ENCODE measurements around the gene OR52E5.

Gene OR52E5

DNA sequence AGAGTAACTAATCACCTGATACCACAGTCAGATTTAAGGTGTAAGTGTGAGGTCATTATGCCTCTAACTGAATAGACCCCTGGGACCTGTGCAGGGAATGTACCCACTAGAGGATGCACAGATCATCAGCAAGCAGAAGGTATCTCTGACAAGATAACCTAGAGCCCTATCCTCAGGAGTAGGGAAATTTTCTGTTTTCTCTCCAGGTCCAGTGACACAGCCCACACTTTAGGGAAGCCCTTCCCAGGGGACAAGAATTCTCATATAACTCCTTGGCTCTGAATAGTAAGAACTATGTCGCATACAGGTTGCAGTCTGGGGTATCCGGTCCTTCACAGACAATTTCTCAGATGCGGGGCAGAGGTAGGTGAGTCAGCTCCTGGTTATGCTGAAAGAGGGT is at the start of gene OR52E5:
OR52E5 (plus strand) TSS at position 301 of the 400 bp plus-strand sequence. CDS start 7,569 bp downstream, outside the sequence.
- no peak for DNase-seq (ENCODE audit: low spot score)

DNA sequence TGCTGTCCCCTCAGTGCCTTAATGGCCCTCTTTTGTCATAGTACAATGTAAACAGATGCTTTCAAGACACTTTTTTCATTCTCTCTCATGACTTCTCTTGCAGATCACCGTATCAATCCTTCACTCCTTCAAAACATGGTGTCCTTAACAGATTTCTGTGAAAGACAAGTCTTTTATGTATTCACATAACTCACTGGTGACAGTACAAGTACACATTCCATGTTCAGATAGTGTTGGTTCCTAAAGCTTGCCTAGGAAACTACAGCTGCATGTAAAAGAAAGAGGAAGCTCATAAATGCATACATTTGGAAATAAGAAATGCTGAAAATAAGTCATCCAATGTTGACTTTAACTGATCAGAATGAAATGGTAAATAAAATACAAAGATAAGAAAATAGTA is 46.3 kb upstream of the OR52E5 start:
- DNase-seq (ENCODE audit: low spot score): no peak

DNA sequence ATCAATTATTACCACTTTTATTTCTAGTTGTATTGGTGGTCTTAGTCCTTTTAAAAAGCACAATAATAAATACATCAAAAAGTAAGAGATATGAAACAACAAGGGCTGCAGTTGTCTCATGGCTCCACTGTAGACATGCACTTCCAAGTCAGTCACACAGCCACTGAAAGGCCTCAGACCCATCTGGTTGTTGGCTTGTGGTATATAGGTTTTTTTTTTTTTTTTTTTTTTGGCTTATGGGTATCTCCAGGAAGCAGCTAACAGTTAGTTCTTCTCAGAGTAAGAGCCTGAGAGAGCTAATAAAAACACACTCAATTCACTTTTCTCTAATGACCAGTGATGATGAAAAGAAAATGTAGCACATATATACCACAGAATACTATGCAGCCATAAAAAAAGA is 45.3 kb upstream of the OR52E5 start:
- DNase-seq (ENCODE audit: low spot score): no peak

DNA sequence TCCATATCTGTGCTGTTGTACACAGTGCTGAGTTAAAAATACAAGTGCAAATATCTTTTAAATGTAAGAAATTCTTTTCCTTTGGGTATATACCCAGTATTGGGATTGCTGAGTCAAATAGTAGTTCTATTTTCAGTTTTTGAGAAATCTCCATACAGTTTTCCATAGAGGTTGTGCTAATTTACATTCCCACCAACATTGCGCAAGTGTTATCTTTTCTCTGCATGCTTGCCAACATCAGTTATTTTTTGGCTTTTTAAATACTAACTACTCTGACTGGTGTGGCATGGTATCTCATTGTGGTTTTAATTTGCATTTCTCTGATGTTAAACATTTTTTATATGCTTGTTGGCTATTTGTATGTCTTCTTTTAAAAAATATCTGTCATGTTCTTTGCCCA is 42.0 kb upstream of the OR52E5 start:
- no peak for DNase-seq (ENCODE audit: low spot score)

DNA sequence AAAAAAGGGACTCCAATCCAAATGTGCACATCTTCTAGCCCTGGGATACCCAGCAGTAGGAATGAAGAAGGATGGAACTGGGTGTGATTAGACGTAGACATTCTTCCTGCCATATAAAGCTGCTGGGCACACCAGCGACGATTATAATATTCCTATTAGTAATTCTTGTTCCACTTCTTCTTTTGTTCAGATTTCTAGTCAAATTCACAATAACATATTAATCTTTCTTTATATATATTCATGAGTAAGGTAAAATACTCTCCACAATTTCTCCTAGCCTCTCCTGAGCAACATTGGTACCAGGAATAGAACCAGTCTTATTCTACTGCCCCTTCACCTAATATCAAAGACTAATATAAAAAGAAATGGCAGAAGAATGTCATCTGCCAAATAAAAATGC is 35.4 kb upstream of the OR52E5 start, which contains the start of gene OR52E8:
OR52E8 (minus strand) TSS at position 101 of the 400 bp plus-strand sequence; CDS start at position 101, 0 bp downstream.
- no peak for DNase-seq (ENCODE audit: low spot score)

DNA sequence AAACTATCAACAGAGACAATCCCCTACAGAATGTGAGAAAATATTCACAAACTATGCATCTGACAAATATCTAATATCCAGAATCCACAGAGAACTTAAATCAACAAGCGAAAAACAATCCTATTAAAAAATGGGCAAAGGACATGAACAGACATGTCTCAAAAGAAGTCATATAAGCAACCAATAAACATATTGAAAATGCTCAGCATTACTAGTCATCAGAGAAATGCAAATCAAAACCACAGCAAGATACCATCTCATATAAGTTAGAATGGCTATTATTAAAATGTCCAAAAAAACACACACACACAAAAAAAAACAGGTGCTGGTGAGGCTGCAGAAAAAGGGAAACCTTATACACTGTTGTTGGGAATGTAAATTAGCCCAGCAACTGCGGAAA is 27.2 kb upstream of the OR52E5 start:
- DNase-seq (ENCODE audit: low spot score): no peak

DNA sequence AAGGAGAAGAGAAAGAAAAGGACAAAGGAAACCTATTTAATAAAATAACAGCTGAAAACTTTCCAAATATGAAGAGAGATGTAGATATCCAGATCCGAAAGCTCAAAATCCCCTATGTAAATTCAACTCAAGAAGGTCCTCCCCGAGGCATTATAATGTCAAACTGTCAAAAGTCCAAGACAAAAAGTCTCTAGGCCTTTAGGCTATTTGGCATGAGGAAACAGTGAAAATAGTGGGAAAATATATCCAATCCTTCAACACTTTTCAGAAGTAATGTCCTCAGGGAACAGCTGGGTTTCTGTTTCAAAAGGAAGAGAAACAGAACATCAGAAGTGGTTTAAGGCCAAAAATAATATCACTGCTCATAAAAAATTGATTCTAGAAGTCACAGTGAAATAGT is 14.4 kb upstream of the OR52E5 start:
- no peak for DNase-seq (ENCODE audit: low spot score)

DNA sequence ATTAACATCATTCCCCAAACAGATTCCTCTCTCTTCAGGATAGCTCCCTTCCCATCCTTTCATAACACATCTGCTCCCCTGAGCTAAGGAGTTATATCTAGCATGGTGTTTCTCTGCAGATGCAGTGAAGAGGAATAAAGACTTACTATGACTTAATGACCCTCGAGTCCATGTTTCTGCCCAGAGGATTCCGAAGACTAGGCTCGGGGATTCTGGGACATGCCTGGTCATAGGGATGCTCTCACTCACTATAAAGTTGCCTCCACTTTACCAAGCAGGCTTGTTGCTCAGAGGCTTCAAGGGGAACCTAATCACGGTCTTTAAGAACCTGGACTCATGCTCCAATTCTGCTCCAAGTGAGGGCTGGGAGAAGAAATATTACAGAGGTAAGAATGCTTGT is 12.7 kb upstream of the OR52E5 start, which contains the start of gene OR52E4:
OR52E4 (plus strand) TSS at position 301 of the 400 bp plus-strand sequence. CDS start 3,664 bp downstream, outside the sequence.
- DNase-seq (ENCODE audit: low spot score): no peak

DNA sequence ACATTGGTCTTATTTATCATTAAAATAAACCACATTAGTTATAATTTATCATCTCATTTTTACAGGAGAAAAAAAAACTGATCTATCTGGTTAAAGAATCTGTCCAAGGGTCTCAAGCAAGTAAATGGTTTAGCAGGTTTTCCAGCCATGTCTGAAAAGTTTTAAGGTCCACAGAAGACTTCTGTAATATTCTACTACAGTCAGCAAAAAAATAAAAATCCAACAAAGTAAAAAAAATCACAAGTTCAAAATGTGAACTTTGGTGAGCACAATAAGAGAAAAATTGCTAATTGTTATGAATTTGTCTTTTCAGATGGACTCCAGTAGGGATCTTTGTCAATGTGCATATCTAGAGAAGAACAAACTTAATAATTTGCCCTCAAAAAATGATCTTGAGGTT is 11.3 kb upstream of the OR52E5 start:
- DNase-seq (ENCODE audit: low spot score): no peak

DNA sequence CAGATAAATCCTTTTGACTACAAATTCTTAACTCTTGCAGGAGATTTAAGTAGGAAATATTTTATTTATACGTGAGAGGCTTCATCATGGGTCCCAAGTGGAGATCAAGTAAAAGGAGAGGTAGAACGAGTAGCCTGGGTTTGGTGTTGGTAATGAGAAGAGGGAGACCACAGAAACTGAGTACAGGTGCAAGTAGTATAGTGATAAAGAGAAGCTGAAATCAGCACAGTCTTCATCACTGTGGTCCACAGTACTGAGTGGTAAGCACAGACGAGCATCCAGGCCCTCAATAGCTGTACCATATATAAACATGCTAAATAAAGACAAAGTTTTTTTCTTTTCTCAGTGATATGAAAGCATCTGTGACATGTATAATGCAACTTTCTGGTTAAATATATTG is 5.8 kb upstream of the OR52E5 start:
- no peak for DNase-seq (ENCODE audit: low spot score)

DNA sequence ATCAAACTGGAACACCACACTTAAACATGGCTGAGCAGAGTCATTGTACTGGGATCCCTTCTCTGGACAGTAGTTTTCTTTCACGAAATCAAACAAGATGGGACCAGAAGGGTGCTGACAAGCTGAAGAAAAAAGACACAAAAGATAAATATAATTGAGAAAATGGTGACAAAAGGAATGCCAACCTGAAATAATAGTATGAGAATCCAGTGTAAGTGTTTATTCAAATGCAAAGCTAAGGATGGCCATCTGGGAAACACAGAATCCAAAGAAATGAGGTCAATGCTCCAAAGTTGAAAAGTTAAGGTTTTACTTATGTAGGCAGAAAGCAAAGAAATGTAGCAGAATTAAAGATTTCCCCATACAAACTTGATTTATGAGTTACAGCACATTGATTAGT is 5.3 kb upstream of the OR52E5 start:
- no peak for DNase-seq (ENCODE audit: low spot score)

DNA sequence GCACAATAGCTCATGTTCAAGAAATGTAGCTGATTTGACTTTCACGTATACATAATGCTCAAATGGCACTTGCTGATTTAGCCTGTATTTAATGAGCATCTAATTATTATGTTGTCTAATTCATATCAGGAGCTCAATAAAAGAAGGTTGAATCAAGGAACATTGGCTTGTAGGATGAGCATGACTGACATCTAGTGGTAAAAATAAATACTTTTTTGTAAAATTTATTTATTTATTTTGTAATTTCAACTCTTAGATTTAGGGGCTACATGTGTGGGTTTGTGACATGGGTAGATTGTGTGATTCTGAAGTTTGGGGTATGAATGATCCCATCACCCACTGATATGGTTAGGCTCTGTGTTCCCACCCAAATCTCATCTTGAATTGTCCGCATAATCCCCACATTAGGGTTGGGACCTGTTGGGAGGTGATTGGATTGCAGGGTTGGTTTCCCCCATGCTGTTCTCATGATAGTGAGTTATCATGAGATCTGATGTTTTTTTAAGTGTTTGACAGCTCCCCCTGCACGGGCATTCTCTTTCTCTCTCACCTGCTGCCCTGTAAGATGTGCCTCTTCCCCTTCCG is 1.7 kb upstream of the OR52E5 start:
- DNase-seq (ENCODE audit: low spot score): peak; percentile 12

DNA sequence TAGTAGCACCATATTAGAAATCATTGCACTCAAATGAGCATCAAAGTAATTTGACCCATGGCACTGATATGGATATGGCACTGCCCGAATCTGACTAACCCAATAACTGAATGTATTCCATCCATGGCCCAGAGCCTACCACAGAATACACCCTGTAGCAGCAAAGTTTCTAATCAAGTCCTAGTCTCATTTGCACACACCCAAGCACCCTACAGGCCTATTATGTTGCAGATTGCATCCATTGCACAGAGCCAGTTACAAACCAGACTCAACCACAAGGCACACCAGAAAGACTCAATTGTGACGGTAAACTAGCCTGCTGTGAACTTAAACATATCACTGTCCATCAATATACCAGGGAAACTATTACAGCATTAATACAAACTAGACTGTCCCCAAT is 6.5 kb downstream of the OR52E5 start:
- DNase-seq (ENCODE audit: low spot score): no peak

DNA sequence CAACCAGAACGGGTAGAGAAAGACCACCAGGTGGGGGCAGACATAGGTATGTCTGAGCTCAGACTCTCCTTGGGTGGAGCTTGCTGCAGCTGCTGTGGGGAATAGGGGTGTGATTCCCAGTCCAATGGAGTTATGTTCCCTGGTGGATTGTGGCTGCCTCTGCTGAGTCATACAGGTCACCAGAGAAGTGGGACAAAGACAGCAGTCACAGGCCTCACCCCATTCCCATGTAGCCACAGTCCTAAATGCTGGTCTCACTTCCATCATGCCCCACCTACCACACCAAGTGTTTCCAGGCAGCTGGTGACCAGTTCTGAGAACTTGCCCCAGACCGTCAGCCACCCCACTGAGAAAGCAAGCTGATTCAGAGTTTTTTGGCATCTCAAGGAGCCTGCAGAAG is 17.5 kb downstream of the OR52E5 start:
- DNase-seq (ENCODE audit: low spot score): no peak

DNA sequence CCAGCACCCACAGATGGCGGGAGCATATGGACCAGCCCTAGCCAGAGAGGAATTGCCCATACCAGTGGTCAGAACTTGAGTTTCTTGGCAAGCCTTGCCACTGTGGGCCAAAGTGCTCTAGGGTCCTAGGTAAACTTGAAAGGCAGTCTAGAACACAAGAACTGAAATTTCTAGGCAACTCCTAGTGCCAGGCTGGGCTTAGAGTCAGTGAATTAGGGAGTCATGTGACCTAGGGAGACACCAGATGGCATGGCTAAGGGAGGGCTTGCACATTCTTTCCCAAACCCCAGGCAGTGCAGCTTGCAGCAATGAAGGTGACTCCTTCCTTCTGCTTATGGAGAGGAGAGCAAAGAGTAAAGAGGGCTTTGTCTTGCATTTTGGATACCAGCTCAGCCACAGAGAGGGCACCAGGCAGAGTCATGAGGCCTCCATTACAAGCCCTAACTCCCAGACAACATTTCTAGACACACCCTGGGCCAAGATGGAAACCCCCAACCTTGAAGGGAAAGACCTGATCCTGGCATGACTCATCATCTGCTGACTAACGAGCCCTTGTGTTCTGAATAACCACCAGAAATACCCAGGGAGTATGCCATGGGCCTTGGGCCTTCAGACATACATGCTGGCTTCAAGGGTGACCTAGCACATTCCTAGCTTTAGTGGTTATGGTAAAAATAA is 29.9 kb downstream of the OR52E5 start:
- DNase-seq (ENCODE audit: low spot score): no peak

DNA sequence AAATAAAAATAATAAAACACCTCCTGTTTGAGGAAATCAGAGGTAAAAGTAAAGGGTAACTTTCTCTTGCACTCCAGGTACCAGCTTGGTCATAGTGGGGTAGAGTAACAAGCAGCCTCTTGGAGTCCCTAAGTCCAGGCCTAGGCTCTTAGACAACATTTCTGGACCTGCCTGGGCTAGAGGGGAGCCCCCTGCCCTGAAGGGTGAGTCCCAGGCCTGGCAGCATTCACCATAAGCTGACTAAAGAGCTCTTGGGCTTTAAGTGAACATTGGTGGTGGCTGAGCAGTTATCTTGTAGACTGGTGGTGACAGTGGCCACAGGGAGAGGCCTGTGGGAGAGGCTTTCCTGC is 30.4 kb downstream of the OR52E5 start:
- DNase-seq (ENCODE audit: low spot score): no peak

DNA sequence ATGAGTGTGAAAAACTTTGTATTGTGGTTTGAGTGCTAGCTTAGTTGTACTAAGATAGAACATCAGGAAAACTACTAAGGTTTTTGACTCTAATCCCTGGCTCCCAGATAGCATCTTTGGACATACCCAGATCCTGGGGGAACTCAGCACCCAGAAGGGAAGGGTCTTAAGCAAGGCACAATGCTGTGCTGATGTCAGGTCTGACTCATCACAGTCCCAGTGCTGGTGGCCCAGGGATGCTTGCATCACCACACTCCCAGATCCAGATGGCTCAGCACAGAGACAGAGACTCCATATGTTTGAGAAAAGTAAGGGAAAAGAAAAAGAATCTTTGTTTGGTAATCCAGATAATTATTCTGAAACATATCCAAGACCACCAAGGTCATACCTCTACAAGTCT is 30.8 kb downstream of the OR52E5 start:
- no peak for DNase-seq (ENCODE audit: low spot score)

DNA sequence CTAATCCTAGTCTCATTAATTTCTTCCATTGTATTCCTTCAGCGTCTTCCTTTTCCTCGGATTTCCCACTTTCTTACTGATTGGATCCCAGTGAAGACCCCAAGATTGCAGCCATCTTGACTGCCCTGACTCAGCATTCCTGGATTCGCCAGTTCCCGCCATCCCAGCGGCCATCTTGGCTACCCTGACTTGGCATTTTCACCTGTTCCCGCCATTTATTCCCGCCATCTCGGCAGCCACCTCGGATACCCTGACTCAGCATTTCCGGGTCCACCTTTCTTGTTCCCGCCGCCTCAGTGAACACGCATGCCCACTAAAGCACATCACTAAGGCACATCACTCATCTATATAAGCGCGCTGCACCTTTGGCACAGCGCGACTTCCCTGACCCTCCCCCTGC is 35.3 kb downstream of the OR52E5 start:
- no peak for DNase-seq (ENCODE audit: low spot score)

DNA sequence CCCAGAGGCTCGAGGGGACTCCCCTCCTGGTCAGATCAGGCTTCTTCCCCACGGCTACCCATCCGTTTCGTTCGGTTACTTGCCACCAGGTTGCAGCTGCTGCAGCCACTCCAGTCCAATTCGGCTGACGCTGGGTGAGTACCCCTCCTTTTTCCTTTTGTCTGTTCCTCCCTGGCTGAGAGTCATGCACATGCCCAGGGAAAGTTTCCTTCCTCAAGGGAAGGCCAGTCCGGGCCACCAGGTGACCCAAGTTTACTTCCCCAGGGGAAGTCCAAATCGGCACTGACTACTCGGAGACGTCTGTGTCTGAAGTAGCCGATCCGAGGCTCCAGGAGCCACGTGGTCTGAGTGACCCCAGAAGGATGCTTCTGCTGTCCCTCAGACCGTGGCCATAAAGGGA is 35.8 kb downstream of the OR52E5 start:
- no peak for DNase-seq (ENCODE audit: low spot score)

DNA sequence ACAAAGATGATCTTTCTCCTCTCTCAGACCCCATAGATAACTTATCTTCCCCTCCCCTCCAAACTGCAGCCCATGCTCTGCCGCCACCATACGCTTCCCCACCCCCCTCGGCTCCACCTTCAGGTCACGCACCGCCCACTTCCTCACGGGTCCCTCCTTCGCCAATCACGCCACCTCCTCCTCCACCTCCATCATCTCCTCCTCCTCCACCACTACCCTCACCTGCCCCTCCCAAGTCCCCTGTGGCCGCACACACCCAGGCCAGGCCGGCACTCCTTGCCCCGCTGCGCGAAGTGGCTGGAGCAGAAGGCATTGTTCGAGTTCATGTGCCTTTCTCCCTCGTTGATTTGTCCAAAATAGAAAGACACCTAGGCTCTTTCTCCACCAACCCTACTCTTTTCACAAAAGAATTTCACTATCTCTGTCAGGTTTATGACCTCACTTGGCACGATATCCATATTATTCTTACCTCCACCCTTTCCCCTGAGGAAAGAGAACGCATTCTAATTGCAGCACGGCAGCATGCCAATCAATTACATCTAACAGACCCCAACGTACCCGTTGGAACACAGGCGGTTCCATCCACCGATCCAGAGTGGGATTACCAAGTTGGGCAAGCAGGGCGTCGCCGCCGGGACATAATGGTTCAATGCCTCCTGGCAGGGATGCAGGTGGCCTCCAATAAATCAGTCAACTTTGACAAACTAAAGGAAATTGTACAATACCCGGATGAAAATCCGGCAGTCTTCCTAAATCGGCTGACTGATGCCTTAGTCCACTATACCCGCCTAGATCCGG is 36.8 kb downstream of the OR52E5 start:
- no peak for DNase-seq (ENCODE audit: low spot score)

DNA sequence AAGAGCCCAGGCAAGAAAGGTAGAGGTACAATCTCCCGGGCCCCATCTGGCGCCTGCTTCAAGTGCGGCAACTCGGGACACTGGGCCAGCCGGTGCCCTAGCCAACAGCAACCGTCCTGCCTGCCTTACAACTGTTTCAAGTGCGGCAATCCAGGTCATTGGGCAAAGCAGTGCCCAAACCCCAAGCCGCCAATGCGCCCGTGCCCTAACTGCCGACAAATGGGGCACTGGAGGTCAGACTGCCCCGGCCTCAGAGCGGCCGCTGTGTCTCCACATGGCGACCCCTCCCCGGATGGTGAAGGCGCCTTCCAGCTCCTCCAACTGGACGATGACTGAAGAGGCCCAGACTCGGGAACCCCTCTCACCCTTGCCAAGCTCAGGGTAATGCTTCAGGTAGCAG is 37.6 kb downstream of the OR52E5 start:
- DNase-seq (ENCODE audit: low spot score): no peak

DNA sequence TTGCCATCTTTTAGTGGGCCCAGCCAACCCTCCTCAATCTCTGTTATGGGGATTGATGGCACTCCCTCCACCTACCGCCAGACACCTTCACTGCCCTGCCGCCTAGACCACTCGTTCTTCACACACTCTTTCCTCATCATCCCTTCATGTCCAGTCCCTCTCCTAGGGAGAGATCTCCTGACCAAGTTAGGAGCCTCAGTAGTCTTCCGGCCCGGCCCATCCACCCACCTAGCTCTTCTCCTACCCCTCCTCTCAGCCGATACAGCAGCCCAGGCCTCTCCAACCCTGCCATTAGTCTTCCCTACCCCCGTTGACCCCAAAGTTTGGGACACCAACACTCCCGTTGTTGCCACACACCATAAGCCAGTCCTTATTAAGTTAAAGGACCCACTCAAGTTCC is 38.1 kb downstream of the OR52E5 start:
- DNase-seq (ENCODE audit: low spot score): no peak

DNA sequence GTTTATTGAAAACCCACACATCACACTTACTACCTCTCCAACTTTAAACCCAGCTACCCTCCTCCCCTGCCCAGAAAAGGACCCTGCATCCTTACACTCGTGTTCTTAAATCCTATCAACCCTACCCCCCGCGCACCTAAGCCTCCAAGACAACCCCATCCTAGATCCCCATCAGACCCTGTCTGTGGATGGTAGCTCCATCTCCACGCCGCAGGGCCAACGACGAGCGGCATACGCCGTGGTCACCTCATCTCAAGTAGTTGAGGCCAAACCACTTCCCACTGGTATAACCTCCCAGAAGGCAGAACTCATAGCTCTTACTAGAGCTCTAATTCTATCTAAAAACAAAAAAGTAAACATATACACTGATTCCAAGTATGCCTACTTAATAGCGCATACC is 39.7 kb downstream of the OR52E5 start:
- DNase-seq (ENCODE audit: low spot score): no peak

Data from iPS-NIHi11 (cell line).